GM19452 (cell line): Measurements from ENCODE around the gene ITIH6.
"Not testable (repeated sequence)": the region's sequence is repeated elsewhere in the genome, so short reads cannot be mapped to it uniquely, and the experiment has no call there.

Experiments used
- ATAC-seq: cut with Tn5 transposase; IDR thresholded peaks from one replicate; pipeline ENCODE4 v1.9.1; 2021; ENCODE audit not compliant: unreplicated experiment

The ITIH6 gene

DNA sequence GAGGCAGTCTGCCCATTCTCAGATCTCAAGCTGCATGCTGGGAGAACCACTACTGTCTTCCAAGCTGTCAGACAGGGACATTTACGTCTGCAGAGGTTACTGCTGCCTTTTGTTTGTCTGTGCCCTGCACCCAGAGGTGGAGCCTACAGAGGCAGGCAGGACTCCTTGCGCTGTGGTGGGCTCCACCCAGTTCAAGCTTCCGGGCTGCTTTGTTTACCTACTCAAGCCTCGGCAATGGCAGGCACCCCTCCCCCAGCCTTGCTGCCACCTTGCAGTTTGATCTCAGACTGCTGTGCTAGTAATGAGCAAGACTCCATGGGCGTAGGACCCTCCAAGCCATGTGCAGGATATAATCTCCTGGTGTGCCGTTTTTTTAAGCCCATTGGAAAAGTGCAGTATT is 59.5 kb downstream of the ITIH6 start:
- not testable (repeated sequence) for ATAC-seq

DNA sequence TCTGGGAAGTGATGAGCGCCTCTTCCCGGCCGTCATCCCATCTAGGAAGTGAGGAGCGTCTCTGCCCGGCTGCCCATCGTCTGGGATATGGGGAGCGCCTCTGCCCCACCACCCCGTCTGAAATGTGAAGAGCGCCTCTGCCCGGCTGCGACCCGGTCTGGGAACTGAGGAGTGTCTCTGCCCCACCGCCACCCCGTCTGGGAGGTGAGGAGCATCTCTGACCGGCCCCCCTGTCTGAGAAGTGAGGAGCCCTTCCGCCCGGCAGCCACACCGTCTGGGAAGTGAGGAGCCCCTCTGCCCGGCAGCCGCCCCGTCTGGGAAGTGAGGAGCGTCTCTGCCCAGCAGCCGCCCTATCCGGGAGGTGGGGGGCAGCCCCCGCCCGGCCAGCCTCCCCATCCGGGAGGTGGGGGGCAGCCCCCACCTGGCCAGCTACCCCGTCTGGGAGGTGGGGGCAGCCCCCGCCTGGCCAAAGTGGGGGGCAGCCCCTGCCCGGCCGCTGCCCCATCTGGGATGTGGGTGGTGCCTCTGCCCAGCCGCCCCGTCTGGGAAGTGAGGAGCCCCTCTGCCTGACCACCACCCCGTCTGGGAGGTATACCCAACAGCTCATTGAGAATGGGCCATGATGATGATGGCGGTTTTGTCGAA is 61.6 kb downstream of the ITIH6 start:
- ATAC-seq = not testable (repeated sequence)

DNA sequence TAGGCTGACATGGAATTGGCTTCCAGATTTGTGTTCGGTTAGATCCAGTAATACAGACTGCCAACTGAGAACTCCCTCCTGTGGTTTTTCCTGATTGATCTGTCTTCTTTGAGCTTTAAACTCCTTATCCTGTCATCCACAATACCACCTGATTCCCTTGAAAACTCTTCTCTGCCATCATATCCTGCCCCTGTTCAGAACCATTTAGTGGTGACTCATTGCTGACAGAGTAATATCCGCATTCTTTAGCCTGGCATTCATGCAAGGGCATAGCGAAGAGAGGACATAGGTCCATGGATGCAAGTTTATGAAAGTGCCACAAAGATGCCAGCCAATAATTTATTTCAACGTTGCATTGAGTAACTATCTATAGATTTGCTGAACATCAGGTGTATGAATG is 76.6 kb downstream of the ITIH6 start:
- ATAC-seq = no peak

DNA sequence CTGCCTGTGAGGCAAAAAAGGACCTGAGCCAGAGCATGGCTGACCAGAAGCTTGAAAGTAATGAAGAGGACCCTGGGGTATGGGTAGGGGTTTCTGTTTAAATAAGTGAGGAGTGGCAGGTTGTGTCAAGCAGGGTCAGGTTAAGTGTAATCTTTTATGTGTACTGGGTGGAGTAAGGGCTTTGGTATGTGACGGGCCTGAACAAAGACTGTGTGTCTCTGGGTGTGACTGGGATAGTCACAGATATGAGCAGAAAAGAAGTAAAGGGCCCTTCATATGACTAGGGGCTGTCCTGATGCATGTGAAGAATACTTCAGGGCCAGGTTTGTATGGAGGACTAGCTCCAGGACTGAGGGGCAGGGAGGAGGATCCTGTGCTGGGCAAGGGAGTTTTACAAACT is 82.4 kb downstream of the ITIH6 start:
- no peak for ATAC-seq

DNA sequence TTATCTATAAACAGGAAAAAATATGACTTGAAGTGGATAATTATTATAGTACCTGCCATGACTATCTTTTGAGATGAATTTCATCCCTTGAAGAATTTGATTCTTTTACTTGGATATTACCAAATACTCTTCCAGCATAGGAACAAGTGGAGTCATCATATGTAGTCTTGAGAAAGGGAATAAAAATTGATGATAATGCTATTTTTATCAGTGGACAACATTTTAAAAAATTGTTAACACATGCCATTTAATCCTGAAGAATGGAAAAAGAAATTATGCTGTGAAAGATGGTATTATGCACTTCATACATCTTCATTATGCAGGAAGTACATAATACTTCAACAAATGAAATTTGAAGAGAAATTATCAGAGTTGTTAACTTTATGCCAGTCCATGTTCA is 83.6 kb downstream of the ITIH6 start:
- no peak for ATAC-seq

DNA sequence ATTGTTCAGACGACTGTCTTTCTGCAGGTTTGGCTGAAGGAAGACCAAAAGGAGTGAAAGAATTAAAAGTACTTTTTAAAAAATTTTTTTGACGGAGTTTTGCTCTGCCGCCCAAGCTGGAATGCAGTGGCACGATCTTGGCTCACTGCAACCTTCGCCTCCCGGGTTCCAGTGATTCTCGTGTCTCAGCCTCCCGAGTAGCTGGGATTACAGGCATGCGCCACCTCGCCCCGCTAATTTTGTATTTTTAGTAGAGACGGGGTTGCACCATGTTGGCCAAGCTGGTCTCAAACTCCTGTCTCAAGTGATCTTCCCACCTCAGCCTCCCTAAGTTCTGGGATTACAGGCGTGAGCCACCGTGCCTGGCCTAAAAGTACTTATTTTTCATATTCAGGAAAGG is 86.3 kb downstream of the ITIH6 start:
- no peak for ATAC-seq

DNA sequence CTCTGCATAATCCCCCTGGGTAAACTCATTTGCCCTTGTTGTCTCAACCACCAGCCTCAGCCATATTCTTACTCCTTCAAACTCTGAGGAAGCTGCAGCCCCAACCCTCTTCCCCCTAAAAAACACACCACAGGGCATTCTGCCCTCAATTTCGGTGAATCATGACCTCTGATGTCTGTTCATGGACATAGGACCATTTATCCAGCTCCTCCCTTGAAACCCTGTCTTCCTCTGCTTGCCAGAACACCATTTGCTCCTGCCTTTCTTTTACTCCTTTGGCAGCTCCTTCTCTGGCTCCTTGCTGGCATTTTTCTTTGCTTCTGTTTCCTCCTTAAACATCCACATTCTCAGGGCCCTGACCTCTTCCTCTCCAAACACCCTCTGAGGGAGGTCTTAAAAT is 87.1 kb downstream of the ITIH6 start:
- no peak for ATAC-seq

DNA sequence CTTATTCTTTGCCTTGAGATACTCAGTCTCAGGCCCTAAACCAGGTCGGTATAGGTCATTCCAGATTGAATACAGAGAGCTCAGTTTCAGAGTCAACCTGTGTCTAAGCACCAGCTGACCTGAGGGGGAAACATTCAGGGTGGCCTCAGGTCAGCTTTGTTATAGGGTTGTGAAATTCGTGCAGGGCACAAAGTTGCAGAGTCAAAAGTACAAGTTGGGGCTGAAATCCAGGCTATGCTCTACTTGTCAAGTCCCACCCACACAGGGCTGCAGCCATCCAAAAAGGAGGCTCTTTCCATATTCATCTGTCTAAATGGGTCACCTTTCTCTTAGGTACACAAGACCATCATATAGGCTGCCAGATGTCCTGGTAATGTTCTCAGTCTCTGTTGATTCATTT is 89.7 kb downstream of the ITIH6 start:
- no peak for ATAC-seq
